ENCODE measurements around the gene MLANA. TPM values are rescaled to one million over a fixed set of nuclear protein-coding genes. Genes with fewer than 3 reads are reported as not detected.

Gene MLANA
- total RNA-seq, 4 donors from 2014 or later, result not detected

- intact Hi-C loops (cut with DNase I; ENCODE audit: low total_unique reads), result no loop called here
- TF ChIP-seq POLR2A (IDR thresholded peaks at IDR 0.05), result no peak
- TF ChIP-seq CTCF (IDR thresholded peaks at IDR 0.05), result no peak
Observed at GRCh38 chr9:5897851-5898250, 7.2 kb downstream of the MLANA start.

GRCh38 chr9:5899292-5899691 is 8.6 kb downstream of the MLANA start:
- no peaks in the 10 kb centered on the region for H3K27me3 ChIP-seq
- H3K9me3 ChIP-seq, result no peaks in the 10 kb centered on the region
- H3K36me3 ChIP-seq, result no peaks in the 10 kb centered on the region
- TF ChIP-seq CTCF (IDR thresholded peaks at IDR 0.05), result no peak
- no peak for TF ChIP-seq POLR2A (IDR thresholded peaks at IDR 0.05)
- no peak overlapping the region for H3K4me3 ChIP-seq
- intact Hi-C loops (cut with DNase I; ENCODE audit: low total_unique reads), result no loop called here
- no peaks in the 10 kb centered on the region for H3K4me1 ChIP-seq
- H3K27ac ChIP-seq, result no peak overlapping the region
- no peak for DNase-seq

More at GRCh38 chr9:5897851-5898250, 7.2 kb downstream of the MLANA start:
- Histone ChIP-seq H3K27ac (no peak overlapping the region), H3K4me1 (no peaks in the 10 kb centered on the region), H3K9me3 (no peaks in the 10 kb centered on the region), H3K27me3 (no peaks in the 10 kb centered on the region), H3K4me3 (no peak overlapping the region), H3K36me3 (no peaks in the 10 kb centered on the region)
- DNase-seq, result no peak

GRCh38 chr9:5900622-5901021 is 9.9 kb downstream of the MLANA start:
- intact Hi-C loops (cut with DNase I; ENCODE audit: low total_unique reads), result no loop called here
- Histone ChIP-seq H3K4me1 (no peaks in the 10 kb centered on the region), H3K9me3 (no peaks in the 10 kb centered on the region), H3K27ac (no peak overlapping the region), H3K4me3 (no peak overlapping the region), H3K36me3 (no peaks in the 10 kb centered on the region), H3K27me3 (no peaks in the 10 kb centered on the region)
- no peak for DNase-seq
- TF ChIP-seq CTCF (IDR thresholded peaks at IDR 0.05) (no peak), POLR2A (IDR thresholded peaks at IDR 0.05) (no peak)

GRCh38 chr9:5902377-5902776 is 11.7 kb downstream of the MLANA start:
- Histone ChIP-seq H3K4me3 (no peak overlapping the region), H3K36me3 (no peaks in the 10 kb centered on the region), H3K27me3 (no peaks in the 10 kb centered on the region), H3K27ac (no peak overlapping the region), H3K4me1 (no peaks in the 10 kb centered on the region), H3K9me3 (no peaks in the 10 kb centered on the region)
- no peak for DNase-seq
- intact Hi-C loops (cut with DNase I; ENCODE audit: low total_unique reads), result no loop called here
- TF ChIP-seq POLR2A (IDR thresholded peaks at IDR 0.05) (no peak), CTCF (IDR thresholded peaks at IDR 0.05) (no peak)

GRCh38 chr9:5908918-5909317 is 18.2 kb downstream of the MLANA start:
- H3K36me3 ChIP-seq, result no peaks in the 10 kb centered on the region
- no peaks in the 10 kb centered on the region for H3K27me3 ChIP-seq
- TF ChIP-seq POLR2A (IDR thresholded peaks at IDR 0.05), result no peak
- TF ChIP-seq CTCF (IDR thresholded peaks at IDR 0.05), result no peak
- no peak for DNase-seq
- no peak overlapping the region for H3K27ac ChIP-seq
- H3K4me3 ChIP-seq, result no peak overlapping the region
- no peaks in the 10 kb centered on the region for H3K9me3 ChIP-seq
- intact Hi-C loops (cut with DNase I; ENCODE audit: low total_unique reads), result no loop called here
- no peaks in the 10 kb centered on the region for H3K4me1 ChIP-seq
